B cell (primary cell): ENCODE results near the gene AAK1.

ENCODE experiments used
- EZH2 ChIP-seq: IDR thresholded peaks from 2 replicates; pipeline ENCODE4 v1.6.1; 2012; ENCODE audit warnings: borderline replicate concordance, low read depth, mild to moderate bottlenecking, moderate library complexity, low read length; ENCODE audit not compliant: insufficient read depth, poor library complexity, severe bottlenecking
- TF ChIP-seq, protein P1 (sequence below): fragments of 200-600 bp; IDR thresholded peaks from one replicate; pipeline ENCODE4 v1.8.0; 2022; ENCODE audit warnings: antibody characterized with exemption, mild to moderate bottlenecking

- TF ChIP-seq, protein P1, sequence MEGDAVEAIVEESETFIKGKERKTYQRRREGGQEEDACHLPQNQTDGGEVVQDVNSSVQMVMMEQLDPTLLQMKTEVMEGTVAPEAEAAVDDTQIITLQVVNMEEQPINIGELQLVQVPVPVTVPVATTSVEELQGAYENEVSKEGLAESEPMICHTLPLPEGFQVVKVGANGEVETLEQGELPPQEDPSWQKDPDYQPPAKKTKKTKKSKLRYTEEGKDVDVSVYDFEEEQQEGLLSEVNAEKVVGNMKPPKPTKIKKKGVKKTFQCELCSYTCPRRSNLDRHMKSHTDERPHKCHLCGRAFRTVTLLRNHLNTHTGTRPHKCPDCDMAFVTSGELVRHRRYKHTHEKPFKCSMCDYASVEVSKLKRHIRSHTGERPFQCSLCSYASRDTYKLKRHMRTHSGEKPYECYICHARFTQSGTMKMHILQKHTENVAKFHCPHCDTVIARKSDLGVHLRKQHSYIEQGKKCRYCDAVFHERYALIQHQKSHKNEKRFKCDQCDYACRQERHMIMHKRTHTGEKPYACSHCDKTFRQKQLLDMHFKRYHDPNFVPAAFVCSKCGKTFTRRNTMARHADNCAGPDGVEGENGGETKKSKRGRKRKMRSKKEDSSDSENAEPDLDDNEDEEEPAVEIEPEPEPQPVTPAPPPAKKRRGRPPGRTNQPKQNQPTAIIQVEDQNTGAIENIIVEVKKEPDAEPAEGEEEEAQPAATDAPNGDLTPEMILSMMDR = no peak
- TF ChIP-seq EZH2 = no peak
Observed at GRCh38 chr2:69634196-69634821, 9.2 kb downstream of the AAK1 start.
